GM10248 (cell line): ENCODE measurements around the gene NHLRC2.
"Not testable (repeated sequence)": the region's sequence is repeated elsewhere in the genome, so short reads cannot be mapped to it uniquely, and the experiment has no call there.

Experiments used
- CTCF ChIA-PET: fragments of 300-600 bp; sonication (Branson Sonifier 250); formaldehyde crosslinking; extraction: SDS; loops from one replicate; lab custom pipeline; 2021; ENCODE audit warnings: antibody characterized with exemption; lab: Yijun Ruan, JAX
- POLR2A ChIA-PET: fragments of 350-650 bp; sonication (Branson Sonifier 250); formaldehyde crosslinking; extraction: SDS; loops from one replicate; lab custom pipeline; 2020; ENCODE audit warnings: antibody characterized with exemption; lab: Yijun Ruan, JAX
- DNase-seq: peaks from one replicate; pipeline ENCODE4 v3.0.0; 2012; ENCODE audit errors: extremely low spot score
- CTCF ChIP-seq: IDR thresholded peaks from 2 replicates; pipeline ENCODE4 v1.5.1; 2012; ENCODE audit warnings: mild to moderate bottlenecking, low read depth; ENCODE audit errors: extremely low read depth, missing control alignments, control extremely low read depth

The NHLRC2 gene

GRCh38 chr10:113937258-113937657 is 82.8 kb downstream of the NHLRC2 start:
- TF ChIP-seq CTCF = no peak
- ChIA-PET POLR2A (no interaction called here), CTCF (interaction anchor here (0.9 to 2.8 kb wide), 5 partner anchors 14 to 138 kb away, joined by 3 to 6 read pairs (median 3); no protein-coding TSS in a partner anchor)
- DNase-seq = no peak

- TF ChIP-seq CTCF = no peak
Observed at GRCh38 chr10:113937756-113938155, 83.3 kb downstream of the NHLRC2 start.

GRCh38 chr10:113939212-113939860 is 84.9 kb downstream of the NHLRC2 start:
- no peak for DNase-seq
- ChIA-PET CTCF (interaction anchor here (2.0 kb wide), 1 partner anchor 12 kb away, joined by 4 read pairs; no protein-coding TSS in a partner anchor), POLR2A (no interaction called here)
- TF ChIP-seq CTCF = no peak

More at GRCh38 chr10:113937756-113938155, 83.3 kb downstream of the NHLRC2 start:
- CTCF ChIA-PET = interaction anchor here (1.2 to 2.8 kb wide), 4 partner anchors 15 to 138 kb away, joined by 3 to 6 read pairs (median 4); no protein-coding TSS in a partner anchor
- DNase-seq = no peak
- POLR2A ChIA-PET = no interaction called here

- ChIA-PET CTCF (interaction anchor here (1.0 to 1.2 kb wide), 4 partner anchors 8 to 101 kb away, joined by 3 to 4 read pairs (median 4); no protein-coding TSS in a partner anchor), POLR2A (no interaction called here)
- DNase-seq = no peak
- no peak for TF ChIP-seq CTCF
Observed at GRCh38 chr10:113941140-113941539, 86.7 kb downstream of the NHLRC2 start.

GRCh38 chr10:113943196-113943595 is 88.7 kb downstream of the NHLRC2 start:
- POLR2A ChIA-PET, DNase-seq, CTCF ChIA-PET: not testable (repeated sequence)

- TF ChIP-seq CTCF = no peak
- ChIA-PET POLR2A (no interaction called here), CTCF (interaction anchor here (1.1 to 2.3 kb wide), 5 partner anchors 9 to 27 kb away, joined by 3 to 8 read pairs (median 4); no protein-coding TSS in a partner anchor)
- no peak for DNase-seq
Observed at GRCh38 chr10:113945075-113945686, 90.7 kb downstream of the NHLRC2 start.

- ChIA-PET CTCF (interaction anchor here (1.3 to 2.3 kb wide), 2 partner anchors 8 to 14 kb away, joined by 3 to 7 read pairs; no protein-coding TSS in a partner anchor), POLR2A (no interaction called here)
- DNase-seq = no peak
- TF ChIP-seq CTCF = no peak
Observed at GRCh38 chr10:113945687-113946085, 91.2 kb downstream of the NHLRC2 start.
